ENCODE measurements around the gene EXOC7. TPM values are rescaled to one million over a fixed set of nuclear protein-coding genes. Genes with fewer than 3 reads are reported as not detected.

Gene EXOC7
- total and polyA plus RNA-seq, 2 of the 4 experiments (the other 2 are of a cell fraction) = 85.9 to 118 TPM

GRCh38 chr17:76034428-76035350 is 68.9 kb downstream of the EXOC7 start (continued):
- TF ChIP-seq, protein P1, sequence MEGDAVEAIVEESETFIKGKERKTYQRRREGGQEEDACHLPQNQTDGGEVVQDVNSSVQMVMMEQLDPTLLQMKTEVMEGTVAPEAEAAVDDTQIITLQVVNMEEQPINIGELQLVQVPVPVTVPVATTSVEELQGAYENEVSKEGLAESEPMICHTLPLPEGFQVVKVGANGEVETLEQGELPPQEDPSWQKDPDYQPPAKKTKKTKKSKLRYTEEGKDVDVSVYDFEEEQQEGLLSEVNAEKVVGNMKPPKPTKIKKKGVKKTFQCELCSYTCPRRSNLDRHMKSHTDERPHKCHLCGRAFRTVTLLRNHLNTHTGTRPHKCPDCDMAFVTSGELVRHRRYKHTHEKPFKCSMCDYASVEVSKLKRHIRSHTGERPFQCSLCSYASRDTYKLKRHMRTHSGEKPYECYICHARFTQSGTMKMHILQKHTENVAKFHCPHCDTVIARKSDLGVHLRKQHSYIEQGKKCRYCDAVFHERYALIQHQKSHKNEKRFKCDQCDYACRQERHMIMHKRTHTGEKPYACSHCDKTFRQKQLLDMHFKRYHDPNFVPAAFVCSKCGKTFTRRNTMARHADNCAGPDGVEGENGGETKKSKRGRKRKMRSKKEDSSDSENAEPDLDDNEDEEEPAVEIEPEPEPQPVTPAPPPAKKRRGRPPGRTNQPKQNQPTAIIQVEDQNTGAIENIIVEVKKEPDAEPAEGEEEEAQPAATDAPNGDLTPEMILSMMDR (conservative IDR thresholded peaks at IDR 0.05; ENCODE audit: low read depth, low read length) = no peak
- TF ChIP-seq RFX5 (IDR thresholded peaks at IDR 0.05; ENCODE audit: low read depth, low read length) = no peak

DNA sequence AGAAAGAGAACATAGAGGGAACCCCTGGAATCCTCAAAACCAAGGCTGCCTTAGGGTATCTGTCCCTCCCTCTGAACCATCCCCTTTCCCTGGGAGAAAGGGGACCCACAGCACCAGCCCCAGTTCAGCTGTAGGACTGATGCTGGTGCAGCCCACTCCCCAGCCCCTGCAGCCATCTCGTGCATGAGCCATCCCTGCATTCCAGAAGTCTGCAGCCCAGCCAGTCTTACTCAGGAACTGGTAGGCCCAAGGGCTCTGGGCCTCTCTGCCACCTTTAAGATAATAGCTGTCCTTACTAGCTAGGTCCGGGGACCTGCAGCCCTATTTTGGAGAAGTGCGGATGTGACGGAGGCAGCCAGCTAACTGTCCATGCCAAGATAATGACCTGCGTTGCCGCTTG is 70.4 kb downstream of the EXOC7 start:
- Histone ChIP-seq H3K79me1 (ENCODE audit: low read depth in 1 of 2, low read length in 2 of 2) (no peaks in the 10 kb centered on the region), H2BK20ac (ENCODE audit: low read depth, low read length) (no peak overlapping the region), H4K5ac (ENCODE audit: low read depth, low read length) (no peak overlapping the region), H3K14ac (replicated peaks; ENCODE audit: low read depth, low read length) (no peak overlapping the region), H4K8ac (ENCODE audit: low read depth in 2 of 2, low read length in 2 of 2) (no peak overlapping the region), H3K4me2 (ENCODE audit: low read depth, low read length) (no peak overlapping the region), H3K9ac (ENCODE audit: low read depth, low read length) (no peak overlapping the region), H2AFZ (replicated peaks; ENCODE audit: low read length, poor library complexity) (no peak overlapping the region), H3K23ac (ENCODE audit: low read depth, low read length) (no peak overlapping the region), H3K27ac (ENCODE audit: insufficient read depth, low read length) (no peak overlapping the region), H2BK5ac (ENCODE audit: low read depth, low read length, poor library complexity, severe bottlenecking) (no peak overlapping the region), H3K4ac (ENCODE audit: low read depth, low read length) (no peak overlapping the region), H2AK9ac (replicated peaks; ENCODE audit: low read depth, low read length, poor library complexity) (no peak overlapping the region), H3K9me3 (ENCODE audit: control insufficient read depth, insufficient read depth, low read length) (no peaks in the 10 kb centered on the region), H2BK15ac (ENCODE audit: low read depth, low read length) (no peak overlapping the region), H2BK120ac (ENCODE audit: low read depth, low read length) (no peak overlapping the region), H3K27me3 (ENCODE audit: control insufficient read depth, insufficient read depth, low read length) (no peaks in the 10 kb centered on the region), H3K18ac (ENCODE audit: low read depth, low read length) (no peak overlapping the region), H3K9me1 (ENCODE audit: insufficient read depth, low read length) (no peaks in the 10 kb centered on the region; the same call in 1 of the 2 replicates), H4K91ac (ENCODE audit: insufficient read depth, low read depth, low read length) (no peak overlapping the region), H3K36me3 (ENCODE audit: control insufficient read depth, insufficient read depth, low read length) (peaks cover 3% of the 10 kb centered on the region; the same call in 1 of the 2 replicates), H3K4me3 (ENCODE audit: insufficient read depth, low read depth, low read length) (no peak overlapping the region), H2AK5ac (ENCODE audit: low read depth, low read length) (no peak overlapping the region), H4K20me1 (ENCODE audit: insufficient read depth, low read length) (no peaks in the 10 kb centered on the region), H3K56ac (ENCODE audit: extremely low read depth, insufficient read depth, low read length) (no peak overlapping the region), H3K4me1 (ENCODE audit: control insufficient read depth, insufficient read depth, low read length) (peaks cover 2% of the 10 kb centered on the region; the same call in 1 of the 2 replicates)
- in situ Hi-C loops (cut with MboI; ENCODE audit: low sequenced_read_pairs) = no loop called here
- DNase-seq = no peak
- BruUV-seq (replicated peaks) = no TSS peak
- POLR2A ChIA-PET (ENCODE audit: unreplicated experiment) = no interaction called here
- WGBS, 2 experiments (ENCODE audit: extremely low coverage in 2 of 2, insufficient read length in 1 of 2) = 93% methylated on average over 3 of the region's 6 CpGs; no CpG with 5 or more reads in 1 of the 2 experiments
- ATAC-seq (ENCODE audit: low read depth) = no peak
- CTCF ChIA-PET = no interaction called here
- no peak for TF ChIP-seq CEBPB (IDR thresholded peaks at IDR 0.05; ENCODE audit: low read depth, low read length)
- TF ChIP-seq USF2 (IDR thresholded peaks at IDR 0.05; ENCODE audit: low read depth, low read length) = no peak
- dilution Hi-C loops (cut with HindIII; ENCODE audit: low sequenced_read_pairs, unreplicated experiment) = no loop called here
- intact Hi-C loops (cut with micrococcal nuclease) = no loop called here

Data from IMR-90 (cell line).